GM21825 (cell line): Measurements from ENCODE around the gene BPTF.
"Not testable (repeated sequence)": the region's sequence is repeated elsewhere in the genome, so short reads cannot be mapped to it uniquely, and the experiment has no call there.

ENCODE experiments used
- ATAC-seq: cut with Tn5 transposase; IDR thresholded peaks from one replicate; pipeline ENCODE4 v1.9.1; 2021; ENCODE audit warnings: mild to moderate bottlenecking, moderate library complexity; ENCODE audit not compliant: unreplicated experiment

Gene BPTF, protein sequence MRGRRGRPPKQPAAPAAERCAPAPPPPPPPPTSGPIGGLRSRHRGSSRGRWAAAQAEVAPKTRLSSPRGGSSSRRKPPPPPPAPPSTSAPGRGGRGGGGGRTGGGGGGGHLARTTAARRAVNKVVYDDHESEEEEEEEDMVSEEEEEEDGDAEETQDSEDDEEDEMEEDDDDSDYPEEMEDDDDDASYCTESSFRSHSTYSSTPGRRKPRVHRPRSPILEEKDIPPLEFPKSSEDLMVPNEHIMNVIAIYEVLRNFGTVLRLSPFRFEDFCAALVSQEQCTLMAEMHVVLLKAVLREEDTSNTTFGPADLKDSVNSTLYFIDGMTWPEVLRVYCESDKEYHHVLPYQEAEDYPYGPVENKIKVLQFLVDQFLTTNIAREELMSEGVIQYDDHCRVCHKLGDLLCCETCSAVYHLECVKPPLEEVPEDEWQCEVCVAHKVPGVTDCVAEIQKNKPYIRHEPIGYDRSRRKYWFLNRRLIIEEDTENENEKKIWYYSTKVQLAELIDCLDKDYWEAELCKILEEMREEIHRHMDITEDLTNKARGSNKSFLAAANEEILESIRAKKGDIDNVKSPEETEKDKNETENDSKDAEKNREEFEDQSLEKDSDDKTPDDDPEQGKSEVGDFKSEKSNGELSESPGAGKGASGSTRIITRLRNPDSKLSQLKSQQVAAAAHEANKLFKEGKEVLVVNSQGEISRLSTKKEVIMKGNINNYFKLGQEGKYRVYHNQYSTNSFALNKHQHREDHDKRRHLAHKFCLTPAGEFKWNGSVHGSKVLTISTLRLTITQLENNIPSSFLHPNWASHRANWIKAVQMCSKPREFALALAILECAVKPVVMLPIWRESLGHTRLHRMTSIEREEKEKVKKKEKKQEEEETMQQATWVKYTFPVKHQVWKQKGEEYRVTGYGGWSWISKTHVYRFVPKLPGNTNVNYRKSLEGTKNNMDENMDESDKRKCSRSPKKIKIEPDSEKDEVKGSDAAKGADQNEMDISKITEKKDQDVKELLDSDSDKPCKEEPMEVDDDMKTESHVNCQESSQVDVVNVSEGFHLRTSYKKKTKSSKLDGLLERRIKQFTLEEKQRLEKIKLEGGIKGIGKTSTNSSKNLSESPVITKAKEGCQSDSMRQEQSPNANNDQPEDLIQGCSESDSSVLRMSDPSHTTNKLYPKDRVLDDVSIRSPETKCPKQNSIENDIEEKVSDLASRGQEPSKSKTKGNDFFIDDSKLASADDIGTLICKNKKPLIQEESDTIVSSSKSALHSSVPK (N-terminal part only)

DNA sequence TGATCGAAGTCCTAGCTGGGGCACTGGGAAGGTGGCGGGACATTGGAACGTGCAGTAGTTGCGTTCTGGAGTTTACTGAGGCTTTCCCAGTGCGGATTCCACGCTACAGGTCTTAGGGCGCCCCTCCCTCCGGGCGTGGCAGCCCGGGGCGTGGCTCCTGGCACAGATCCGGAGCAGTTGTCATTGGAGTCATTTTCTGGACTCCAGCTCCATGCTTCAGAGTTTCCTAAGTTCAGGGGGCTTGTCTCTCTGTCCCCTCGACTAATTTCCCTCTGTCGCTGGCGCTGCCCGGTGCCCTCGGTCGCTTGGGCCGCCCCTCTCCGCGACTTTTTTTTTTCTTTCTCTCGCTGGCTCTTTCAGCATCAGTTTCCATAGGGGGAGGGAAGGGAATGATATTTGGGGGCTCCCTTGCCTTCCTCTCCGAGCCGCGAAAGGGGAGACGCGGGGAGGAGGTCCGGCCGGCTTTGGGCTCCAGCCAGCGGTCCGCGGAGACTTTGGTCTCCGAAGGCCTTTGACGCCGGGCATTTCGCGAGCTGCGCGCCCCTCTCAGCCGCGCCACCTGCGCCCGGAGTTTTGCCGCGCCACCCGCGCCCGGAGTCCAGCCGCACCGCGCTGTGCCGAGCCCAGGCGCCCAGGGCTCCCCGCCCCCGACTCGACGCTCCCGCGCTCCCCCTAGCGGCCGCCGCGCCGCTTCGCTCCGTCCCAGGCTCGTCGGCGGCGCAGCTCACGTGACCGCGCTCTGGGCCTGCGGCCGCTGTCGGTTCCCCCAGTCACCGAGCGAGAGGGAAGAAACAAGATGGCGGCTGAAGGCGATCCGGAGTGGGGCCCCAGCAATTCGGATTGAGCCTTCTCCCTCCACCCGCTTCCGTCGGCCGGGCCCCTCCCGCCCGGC, at the start of gene BPTF:
TSS of gene BPTF (plus strand) at position 769 of the 892 bp plus-strand sequence. CDS start 222 bp downstream, outside the sequence.
- peak; percentile 69 for ATAC-seq

DNA sequence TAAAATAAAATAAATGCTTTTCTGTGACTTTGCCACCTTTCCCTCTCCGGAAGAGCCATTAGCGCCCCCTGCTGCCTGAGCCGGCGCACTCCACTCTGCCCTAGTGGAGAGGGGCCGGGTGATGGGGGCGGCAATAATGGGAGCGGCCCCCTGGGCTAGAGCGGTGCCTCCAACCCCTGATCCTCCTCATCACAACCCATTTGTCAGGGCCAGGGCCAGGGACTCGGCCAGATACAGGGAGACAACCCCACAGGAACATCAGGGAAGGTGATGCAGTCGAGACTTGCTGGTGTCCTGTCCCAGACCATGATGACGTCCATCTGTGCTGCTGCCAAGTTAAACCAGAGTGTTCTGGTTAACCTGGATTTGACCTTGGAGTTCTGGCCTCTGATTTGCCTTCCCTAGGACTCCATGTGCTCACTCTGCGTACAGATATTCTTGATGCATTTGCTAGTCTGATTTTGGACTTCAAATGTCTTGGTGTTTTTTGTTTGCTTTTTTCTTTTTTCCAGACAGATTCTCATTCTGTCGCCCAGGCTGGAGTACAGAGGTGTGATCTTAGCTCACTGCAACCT, 46.1 kb upstream of the BPTF start:
- no peak for ATAC-seq

DNA sequence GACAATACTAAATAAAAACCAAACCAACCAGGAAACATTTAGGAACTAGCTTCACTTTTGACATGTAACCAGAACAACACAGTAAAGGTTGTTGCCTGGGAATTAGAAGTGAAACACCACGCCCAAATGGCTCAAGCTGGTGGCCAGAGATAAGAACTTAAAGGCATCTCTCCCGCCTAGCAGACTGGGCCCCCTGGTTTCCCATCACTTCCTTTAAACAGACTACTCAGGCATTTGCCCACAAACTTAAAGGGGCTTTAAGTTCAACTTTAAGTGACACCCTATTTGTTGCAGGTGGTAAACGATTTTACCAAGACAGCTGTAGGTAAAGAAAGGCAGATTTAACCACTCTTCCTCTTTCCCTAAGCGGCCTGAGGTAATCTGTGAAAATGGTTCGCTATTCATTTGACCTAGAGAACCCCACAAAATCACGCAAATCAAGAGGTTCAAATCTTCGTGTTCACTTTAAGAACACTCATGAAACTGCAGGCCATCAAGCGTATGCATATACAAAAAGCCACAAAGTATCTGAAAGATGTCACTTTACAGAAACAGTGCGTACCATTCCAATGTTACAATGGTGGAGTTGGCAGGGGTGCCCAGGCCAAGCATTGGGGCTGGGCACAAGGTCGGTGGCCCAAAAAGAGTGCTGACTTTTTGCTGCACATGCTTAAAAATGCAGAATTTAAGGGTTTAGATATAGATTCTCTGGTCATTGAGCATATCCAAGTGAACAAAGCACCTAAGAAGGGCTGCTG, 40.8 kb upstream of the BPTF start:
- ATAC-seq = no peak

DNA sequence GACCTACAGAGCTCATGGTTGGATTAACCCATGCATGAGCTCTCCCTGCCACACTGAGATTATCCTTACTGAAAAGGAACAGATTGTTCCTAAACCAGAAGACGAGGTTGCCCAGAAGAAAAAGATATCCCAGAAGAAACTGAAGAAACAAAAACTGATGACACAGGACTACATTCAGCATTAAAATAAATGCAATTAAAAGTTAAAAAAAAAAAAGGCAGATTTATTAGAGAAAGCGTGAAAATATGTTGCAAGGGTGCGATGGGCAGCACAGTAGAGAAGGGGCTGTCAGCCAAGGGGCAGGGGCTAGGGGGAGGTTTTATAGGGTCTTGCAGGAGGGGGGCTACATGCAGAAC, 40.2 kb upstream of the BPTF start:
- ATAC-seq = no peak

DNA sequence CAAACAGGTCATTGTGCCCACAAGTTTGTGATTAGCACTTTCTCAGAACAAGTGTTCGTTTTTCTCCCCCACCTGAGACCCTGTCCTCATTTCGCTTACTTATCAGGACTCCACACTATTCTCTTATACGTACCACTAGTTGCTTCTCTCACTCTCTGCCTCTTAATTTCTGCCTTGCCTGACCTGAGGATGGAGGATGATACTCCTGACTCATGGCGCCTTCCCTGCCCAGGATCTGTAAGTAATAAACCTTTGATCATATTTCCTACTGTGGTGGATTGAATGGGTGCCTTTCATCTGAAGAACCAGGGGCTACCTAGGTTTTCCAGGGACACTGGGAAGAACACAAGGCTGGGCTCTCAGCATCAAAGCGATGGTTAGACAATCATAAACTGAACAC, 39.8 kb upstream of the BPTF start:
- no peak for ATAC-seq

DNA sequence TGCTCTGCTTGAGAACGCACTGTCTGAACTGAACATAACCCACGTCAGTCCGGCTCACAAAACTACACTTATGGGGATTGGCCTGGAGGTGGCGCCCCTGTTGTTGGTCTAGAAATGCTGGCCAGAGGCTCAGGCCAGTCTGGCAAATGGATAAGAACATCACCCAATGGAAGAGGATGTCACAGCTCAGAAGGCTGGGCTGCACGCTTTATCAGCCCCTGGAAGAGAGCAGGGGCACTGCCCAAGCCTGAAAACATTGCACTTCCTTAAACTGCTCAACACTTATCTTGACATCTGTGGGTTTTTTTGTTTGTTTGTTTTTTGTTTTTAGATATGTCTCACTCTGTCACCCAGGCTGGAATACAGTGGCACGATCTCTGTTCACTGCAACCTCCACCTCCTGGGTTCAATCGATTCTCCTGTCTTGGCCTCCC, 24.8 kb upstream of the BPTF start:
- peak; percentile 89 for ATAC-seq

DNA sequence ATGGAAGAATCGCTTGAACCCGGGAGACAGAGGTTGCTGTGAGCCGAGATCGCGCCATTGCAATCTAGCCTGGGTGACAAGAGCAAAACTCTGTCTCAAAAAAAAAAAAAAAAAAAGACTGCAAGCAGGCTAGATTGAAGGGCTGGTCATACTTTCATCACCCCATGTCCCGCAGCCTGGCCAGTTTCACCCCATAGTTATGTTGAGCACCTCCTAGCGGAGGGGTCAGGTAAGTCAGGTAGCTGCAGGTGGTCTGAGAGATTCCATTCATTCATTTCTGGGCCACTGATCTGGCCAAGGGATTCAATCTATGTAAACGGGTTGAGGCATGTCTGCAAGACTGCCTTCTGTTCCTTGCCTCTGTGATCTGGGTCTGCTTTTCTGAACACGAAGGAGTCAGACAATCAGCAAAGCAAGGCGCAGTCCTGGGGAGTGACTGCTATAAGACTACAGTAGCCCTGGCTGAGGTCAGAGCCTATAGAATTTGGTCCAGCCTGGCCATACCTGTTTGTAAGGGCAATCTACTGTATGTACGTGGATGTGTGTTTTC, 23.6 kb upstream of the BPTF start:
- no peak for ATAC-seq

DNA sequence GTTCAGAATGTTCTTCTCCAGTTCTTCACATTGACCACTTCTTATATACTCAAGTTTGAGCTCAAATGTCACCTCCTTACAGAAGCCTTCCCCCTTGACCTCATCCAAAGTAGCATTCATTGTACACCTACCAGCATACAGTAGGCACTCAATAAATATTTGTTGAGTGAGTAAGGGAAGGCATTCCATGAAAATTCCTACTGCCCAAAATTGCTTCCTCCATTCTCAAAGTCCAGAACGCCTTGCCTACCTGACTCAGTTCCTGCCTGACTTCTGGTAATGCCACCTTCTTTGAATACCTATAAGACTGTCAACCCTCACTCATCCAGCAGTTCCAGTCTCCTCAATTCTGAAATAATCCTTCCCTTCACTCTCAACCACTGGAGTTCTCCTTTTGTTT, 14.8 kb upstream of the BPTF start:
- no peak for ATAC-seq

DNA sequence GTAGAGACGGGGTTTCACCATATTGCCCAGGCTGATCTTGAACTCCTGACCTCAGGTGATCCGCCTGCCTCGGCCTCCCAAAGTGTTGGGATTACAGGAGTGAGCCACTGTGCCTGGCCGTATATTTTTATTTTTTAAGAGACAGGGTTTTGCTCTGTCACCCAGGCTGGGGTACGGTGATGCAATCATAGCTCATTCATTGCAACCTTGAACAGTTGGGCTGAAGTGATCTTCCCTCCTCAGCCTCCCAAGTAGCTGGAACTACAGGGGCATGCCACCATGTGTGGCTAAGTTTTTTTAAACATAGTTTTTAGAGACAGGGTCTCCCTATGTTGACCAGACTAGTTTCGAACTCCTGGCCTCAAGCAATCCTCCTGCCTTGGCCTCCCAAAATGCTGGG, 12.9 kb upstream of the BPTF start:
- ATAC-seq = not testable (repeated sequence)

DNA sequence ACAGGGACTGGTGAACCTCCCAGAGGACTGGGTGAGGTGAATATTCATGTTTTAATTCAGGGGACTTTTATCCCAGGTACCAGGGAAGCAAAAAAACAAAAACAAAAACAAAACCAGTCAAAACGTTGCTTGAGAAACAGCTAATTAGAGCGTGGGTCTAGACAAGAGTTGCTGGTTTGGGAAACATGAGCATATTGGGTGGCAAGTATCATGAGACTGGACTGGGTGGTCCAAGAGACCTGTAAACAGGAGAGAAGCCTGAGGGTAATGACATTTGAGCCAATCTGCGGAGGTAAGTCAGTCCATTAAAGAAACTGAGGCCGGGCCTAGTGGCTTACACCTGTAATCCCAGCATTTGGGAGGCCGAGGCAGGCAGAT, 11.5 kb upstream of the BPTF start:
- ATAC-seq = no peak

DNA sequence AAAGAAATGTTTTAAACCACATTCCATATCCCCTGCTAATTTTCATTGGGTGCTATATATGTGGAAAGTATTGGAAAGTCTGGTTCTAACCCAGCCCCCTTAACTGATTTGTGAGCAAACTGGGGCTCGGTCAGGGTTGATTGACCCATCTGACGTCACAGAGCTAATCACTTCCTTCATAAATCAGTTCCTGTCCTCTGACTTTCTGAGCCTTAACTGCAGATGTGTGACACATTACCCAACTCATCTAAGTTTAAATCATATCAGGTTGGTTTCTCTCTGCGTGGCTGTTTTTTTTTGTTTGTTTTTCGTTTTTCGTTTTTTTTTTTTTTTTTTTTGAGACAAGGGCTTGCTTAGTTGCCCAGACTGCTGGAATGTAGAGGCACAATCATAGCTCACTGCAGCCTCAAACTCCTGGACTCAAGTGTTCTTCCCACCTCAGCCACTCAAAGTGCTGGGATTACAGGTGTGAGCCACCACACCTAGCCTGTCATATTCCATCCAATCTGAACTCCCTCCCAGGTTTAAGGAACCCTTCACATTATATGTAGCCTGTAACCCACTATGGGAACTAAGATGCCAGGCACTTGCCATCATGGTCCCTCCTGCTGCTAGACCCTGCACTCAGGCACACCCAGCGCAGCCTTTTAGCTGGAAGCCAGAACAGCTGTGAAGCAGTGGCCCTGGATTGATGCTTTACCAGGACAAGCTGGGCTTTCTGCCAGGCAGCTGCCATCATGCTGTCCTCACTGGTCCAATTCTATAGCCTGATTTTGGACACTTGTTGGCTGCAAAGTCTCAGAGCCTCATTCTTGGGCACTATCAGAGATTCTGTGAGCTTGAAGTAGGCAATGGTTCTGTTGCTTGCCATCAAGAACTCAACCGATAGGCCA, 6.9 kb upstream of the BPTF start:
- ATAC-seq = peak; percentile 55

DNA sequence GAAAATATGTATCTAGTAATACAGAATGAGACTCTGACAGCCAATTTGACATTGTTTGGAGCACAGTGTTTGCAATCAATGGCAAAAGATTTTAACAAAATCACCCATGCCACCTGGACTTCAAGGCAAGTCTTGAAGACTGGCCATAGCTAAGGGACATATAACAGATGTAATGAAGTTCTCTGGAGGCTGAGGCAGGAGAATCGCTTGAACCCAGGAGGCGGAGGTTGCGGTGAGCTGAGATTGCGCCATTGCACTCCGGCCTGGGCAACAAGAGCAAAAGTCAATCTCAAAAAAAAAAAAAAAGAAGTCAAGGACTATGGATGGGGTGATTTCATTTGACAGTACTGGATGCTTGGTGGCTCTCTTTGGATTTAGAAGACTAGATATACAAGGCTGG, 5.6 kb upstream of the BPTF start:
- no peak for ATAC-seq

DNA sequence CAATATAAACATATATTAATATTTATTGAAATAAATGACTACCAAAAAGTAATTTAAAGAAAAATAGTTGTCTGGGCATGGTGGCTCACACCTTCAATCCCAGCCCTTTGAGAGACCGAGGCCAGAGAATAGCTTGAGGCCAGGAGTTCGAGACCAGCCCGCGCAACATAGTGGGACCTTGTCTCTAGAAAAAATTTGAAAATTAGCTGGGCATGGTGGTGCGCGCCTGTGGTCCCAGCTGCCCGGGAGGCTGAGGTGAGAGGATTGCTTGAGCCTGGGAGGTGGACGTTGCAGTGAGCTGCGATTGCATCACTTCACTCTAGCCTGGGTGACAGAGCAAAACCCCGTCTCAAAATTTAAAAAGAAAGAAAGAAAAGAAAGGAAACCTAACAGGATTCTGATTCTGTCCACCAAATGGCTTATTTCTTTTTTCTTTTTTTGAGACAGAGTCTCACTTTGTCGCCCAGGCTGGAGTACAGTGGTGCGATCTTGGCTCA, 3.4 kb upstream of the BPTF start:
- ATAC-seq = no peak

DNA sequence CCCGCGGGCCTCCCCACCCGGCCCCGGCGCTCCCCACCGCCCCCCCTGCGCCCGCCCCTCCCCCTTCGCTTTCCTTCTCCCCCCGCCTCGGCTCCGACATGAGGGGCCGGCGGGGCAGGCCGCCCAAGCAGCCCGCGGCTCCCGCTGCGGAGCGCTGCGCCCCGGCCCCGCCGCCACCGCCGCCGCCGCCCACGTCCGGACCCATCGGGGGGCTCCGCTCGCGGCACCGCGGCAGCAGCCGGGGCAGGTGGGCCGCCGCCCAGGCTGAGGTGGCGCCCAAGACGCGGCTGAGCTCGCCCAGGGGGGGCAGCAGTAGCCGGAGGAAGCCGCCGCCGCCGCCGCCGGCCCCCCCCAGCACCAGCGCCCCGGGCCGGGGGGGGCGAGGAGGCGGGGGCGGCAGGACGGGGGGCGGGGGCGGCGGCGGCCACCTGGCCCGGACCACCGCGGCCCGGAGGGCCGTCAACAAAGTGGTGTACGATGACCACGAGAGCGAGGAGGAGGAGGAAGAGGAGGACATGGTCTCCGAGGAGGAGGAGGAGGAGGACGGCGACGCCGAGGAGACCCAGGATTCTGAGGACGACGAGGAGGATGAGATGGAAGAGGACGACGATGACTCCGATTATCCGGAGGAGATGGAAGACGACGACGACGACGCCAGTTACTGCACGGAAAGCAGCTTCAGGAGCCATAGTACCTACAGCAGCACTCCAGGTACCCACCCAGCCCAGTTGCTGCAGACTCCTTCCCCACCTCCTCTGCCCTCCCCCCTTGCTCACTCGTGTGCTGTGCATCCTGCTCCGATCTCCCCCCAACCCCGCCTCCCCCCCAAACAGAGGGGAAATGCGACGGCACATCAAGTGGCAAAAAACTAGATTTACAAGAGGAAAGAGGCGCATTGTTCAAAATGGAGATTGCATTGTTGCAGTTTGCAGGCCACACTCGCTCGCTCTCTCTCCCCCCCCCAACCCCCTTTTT, 611 bp downstream of the BPTF start:
- ATAC-seq = peak; percentile 32

DNA sequence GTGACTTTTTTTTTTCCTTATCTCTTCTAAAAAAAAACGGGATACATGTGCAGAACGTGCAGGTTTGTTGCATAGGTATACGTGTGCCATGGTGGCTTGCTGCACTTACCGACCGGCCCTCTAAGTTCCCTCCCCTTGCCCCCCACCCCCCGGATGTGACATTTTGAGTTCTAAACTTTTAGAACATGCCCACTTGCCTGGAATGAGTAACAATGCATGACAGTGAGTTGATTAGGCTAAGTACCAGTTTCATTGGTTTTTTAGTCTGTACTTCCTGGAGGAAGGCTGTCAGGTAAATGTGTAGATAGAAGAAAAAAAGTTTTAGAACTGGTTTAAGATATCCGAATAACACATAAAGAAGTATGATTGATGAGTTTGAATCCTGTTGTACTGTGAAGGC, 4.0 kb downstream of the BPTF start:
- ATAC-seq = no peak

DNA sequence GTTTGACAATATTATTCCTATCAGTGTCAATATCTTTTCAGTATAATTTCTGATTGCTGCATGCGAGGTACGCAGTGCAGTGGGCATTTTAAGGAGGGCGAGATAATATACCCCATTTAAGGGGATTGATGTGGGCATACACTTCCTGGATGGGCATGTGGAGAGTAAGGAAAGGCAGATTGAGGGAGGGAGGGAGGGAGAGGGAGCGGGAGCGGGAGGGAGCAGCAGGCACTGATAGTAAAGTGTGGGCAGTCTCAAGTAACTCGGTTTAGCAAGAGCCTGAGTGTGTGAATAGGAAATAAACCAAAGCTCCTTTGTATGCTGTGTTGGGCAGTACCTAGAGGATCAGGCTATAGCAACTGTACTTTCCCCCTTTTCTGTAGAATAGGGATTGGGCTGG, 5.1 kb downstream of the BPTF start:
- ATAC-seq = no peak

DNA sequence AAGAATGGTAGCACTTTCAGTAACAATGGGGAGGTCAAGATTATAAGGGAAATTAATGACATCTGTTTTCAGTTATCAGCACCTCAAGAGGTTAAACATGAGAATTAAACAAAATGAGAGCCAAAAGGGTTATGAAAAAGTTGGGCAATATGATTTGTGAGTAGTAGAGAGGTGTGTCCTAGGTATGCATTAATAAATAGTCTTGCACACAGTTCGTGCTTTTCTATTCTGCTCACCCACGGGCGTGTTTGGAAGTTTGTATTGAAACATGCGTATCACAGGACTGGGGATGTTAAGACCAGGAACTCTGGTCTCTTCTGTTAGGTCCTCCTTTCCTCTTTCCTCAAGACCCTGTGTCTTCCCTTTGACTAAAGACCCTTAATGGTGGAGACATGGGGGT, 6.0 kb downstream of the BPTF start:
- ATAC-seq = no peak
